Keratinocyte (primary cell): ENCODE data around the gene CDH15. TPM values are rescaled to one million over a fixed set of nuclear protein-coding genes. Genes with fewer than 3 reads are reported as not detected.

ENCODE experiments used
- DNase-seq: peaks from one replicate; pipeline ENCODE4 v3.0.0-alpha.2; 2011; ENCODE audit warnings: low read depth, missing footprints, low spot score
- FAIRE-seq: peaks from 2 replicates; lab custom pipeline; 2011; peaks lifted over from hg19 to GRCh38; lab: Jason Lieb, UNC
- H2AFZ ChIP-seq: 2 replicates; pipeline ENCODE4 v1.6.0; 2012; ENCODE audit warnings: low read length, control low read depth, inconsistent platforms; ENCODE audit not compliant: control insufficient read depth
- H3K27ac ChIP-seq: 2 replicates; pipeline ENCODE4 v1.5.1; 2011; ENCODE audit warnings: low read length; ENCODE audit not compliant: control insufficient read depth, insufficient read depth
- H3K27me3 ChIP-seq: 3 replicates; pipeline ENCODE4 v1.6.0; 2011; ENCODE audit warnings: low read length; ENCODE audit not compliant: control insufficient read depth, insufficient read depth; ENCODE audit errors: extremely low read depth
- H3K36me3 ChIP-seq, 2 experiments: 2 replicates in 1 of 2; 3 replicates in 1 of 2; pipeline ENCODE4 v1.5.1; 2011; ENCODE audit warnings: low read length in 2 of 2, mild to moderate bottlenecking in 1 of 2; ENCODE audit not compliant: control insufficient read depth in 2 of 2, insufficient read depth in 2 of 2; ENCODE audit errors: extremely low read depth in 1 of 2
- H3K4me1 ChIP-seq: 3 replicates; pipeline ENCODE4 v1.5.1; 2011; ENCODE audit warnings: low read length; ENCODE audit not compliant: control insufficient read depth, insufficient read depth; ENCODE audit errors: extremely low read depth
- H3K4me2 ChIP-seq: 3 replicates; pipeline ENCODE4 v1.6.0; 2011; ENCODE audit warnings: low read depth, low read length; ENCODE audit not compliant: control insufficient read depth, insufficient read depth; ENCODE audit errors: extremely low read depth
- H3K4me3 ChIP-seq, 3 experiments: fragments of 200-600 bp in 1 of 3; sonication (generic) in 1 of 3; 2 replicates in 2 of 3; 3 replicates in 1 of 3; pipeline ENCODE4 v1.5.1; 2011 to 2016; ENCODE audit warnings: low read length in 3 of 3, mild to moderate bottlenecking in 3 of 3, control low read depth in 2 of 3, inconsistent platforms in 1 of 3, low read depth in 1 of 3, mixed read lengths in 1 of 3, mixed run types in 1 of 3, moderate library complexity in 1 of 3; ENCODE audit not compliant: control insufficient read depth in 2 of 3, insufficient read depth in 2 of 3; ENCODE audit errors: extremely low read depth in 1 of 3
- H3K79me2 ChIP-seq: 2 replicates; pipeline ENCODE4 v1.6.0; 2012; ENCODE audit warnings: low read length; ENCODE audit not compliant: control insufficient read depth, insufficient read depth
- H3K9ac ChIP-seq: 3 replicates; pipeline ENCODE4 v1.6.0; 2011; ENCODE audit warnings: low read length; ENCODE audit not compliant: control insufficient read depth, insufficient read depth; ENCODE audit errors: extremely low read depth
- H3K9me1 ChIP-seq: 3 replicates; pipeline ENCODE4 v1.6.0; 2011; ENCODE audit warnings: low read length; ENCODE audit not compliant: control insufficient read depth, insufficient read depth; ENCODE audit errors: extremely low read depth
- H3K9me3 ChIP-seq: 2 replicates; pipeline ENCODE4 v1.5.1; 2012; ENCODE audit warnings: low read depth, low read length; ENCODE audit not compliant: control insufficient read depth
- H4K20me1 ChIP-seq: 3 replicates; pipeline ENCODE4 v1.6.0; 2011; ENCODE audit warnings: low read length; ENCODE audit not compliant: control insufficient read depth, insufficient read depth; ENCODE audit errors: extremely low read depth
- CTCF ChIP-seq, 3 experiments: IDR thresholded peaks in 1 of 3; conservative IDR thresholded peaks in 1 of 3; optimal IDR thresholded peaks in 1 of 3; 2 replicates in 2 of 3; 3 replicates in 1 of 3; pipeline versions ENCODE3 to v1.5.1; 2011; ENCODE audit warnings: low read length in 3 of 3, mild to moderate bottlenecking in 3 of 3, moderate library complexity in 2 of 3, control low read depth in 1 of 3, inconsistent platforms in 1 of 3; ENCODE audit not compliant: insufficient read depth in 2 of 3; ENCODE audit errors: extremely low read depth in 1 of 3
- EZH2 ChIP-seq: IDR thresholded peaks from one replicate; pipeline ENCODE4 v1.6.1; 2012; ENCODE audit warnings: inconsistent platforms, mild to moderate bottlenecking, low read length, moderate library complexity
- dilution Hi-C: fragments of 300-500 bp; cut with MboI; formaldehyde crosslinking; loops from one replicate; pipeline ENCODE4 v1.7.0; 2020; ENCODE audit warnings: low sequenced_read_pairs; ENCODE audit not compliant: extremely low pct_ligation_motif_present
- polyA plus RNA-seq, 5 experiments: library from polyadenylated mRNA; depleted of rRNA in 3 of 5; stranded (reverse) in 3 of 5; stranded (forward) in 1 of 5; unstranded in 1 of 5; fragments of >200 nt; gene quantifications; 1 replicate in 1 of 5; 2 replicates in 3 of 5; 3 replicates in 1 of 5; pipeline versions ENCODE4 v1.2.1 to v1.2.3, GENCODE V29; 2011 to 2012; ENCODE audit warnings: missing spikeins in 2 of 5, low read depth in 1 of 5, low replicate concordance in 1 of 5

CDH15 gene
- polyA plus RNA-seq, 1 donor (not counting 4 experiments of a cell fraction or from before 2014, with no cell fraction given): not detected

GRCh38 chr16:89201439-89202377 lies 30.2 kb downstream of the CDH15 start:
- Histone ChIP-seq H3K9ac (no peak overlapping the region), H3K4me1 (no peaks in the 10 kb centered on the region), H3K9me1 (no peaks in the 10 kb centered on the region), H3K79me2 (no peaks in the 10 kb centered on the region), H3K27me3 (peaks cover 35% of the 10 kb centered on the region), H3K36me3 (no peaks in the 10 kb centered on the region), H3K27ac (no peak overlapping the region), H4K20me1 (no peaks in the 10 kb centered on the region), H3K4me2 (peak overlapping the region; percentile 54), H3K4me3 (peak overlapping the region in 2 of 3 experiments; percentile 8 to 38), H3K9me3 (no peaks in the 10 kb centered on the region), H2AFZ (peak overlapping the region; percentile 53)
- peak; percentile 55 for DNase-seq
- peak; percentile 79 for FAIRE-seq
- dilution Hi-C loops: no loop called here
- TF ChIP-seq EZH2 (no peak), CTCF (optimal IDR thresholded peaks at IDR 0.05 in 1 of 3, IDR thresholded peaks at IDR 0.05 in 1 of 3, conservative IDR thresholded peaks at IDR 0.05 in 1 of 3; ENCODE audit: extremely low read depth in 1 of 3, insufficient read depth in 2 of 3, low read length in 3 of 3) (no peak)

GRCh38 chr16:89202422-89203215 lies 31.1 kb downstream of the CDH15 start:
- Histone ChIP-seq H2AFZ (no peak overlapping the region), H3K9me1 (no peaks in the 10 kb centered on the region), H4K20me1 (no peaks in the 10 kb centered on the region), H3K79me2 (no peaks in the 10 kb centered on the region), H3K27ac (no peak overlapping the region), H3K27me3 (peaks cover 35% of the 10 kb centered on the region), H3K4me1 (no peaks in the 10 kb centered on the region), H3K36me3 (no peaks in the 10 kb centered on the region), H3K9me3 (no peaks in the 10 kb centered on the region), H3K4me3 (peak overlapping the region in 1 of 3 experiments; percentile 38), H3K4me2 (peak overlapping the region; percentile 41), H3K9ac (no peak overlapping the region)
- dilution Hi-C loops: no loop called here
- FAIRE-seq: no peak
- no peak for DNase-seq
- TF ChIP-seq CTCF (optimal IDR thresholded peaks at IDR 0.05 in 1 of 3, IDR thresholded peaks at IDR 0.05 in 1 of 3, conservative IDR thresholded peaks at IDR 0.05 in 1 of 3; ENCODE audit: extremely low read depth in 1 of 3, insufficient read depth in 2 of 3, low read length in 3 of 3) (no peak), EZH2 (peak; percentile 21)
